PC-3 (cell line): ENCODE measurements around the gene AGAP1.

Source experiments
- CTCF ChIP-seq: fragments of 300-600 bp; sonication (generic); conservative IDR thresholded peaks from 2 replicates; pipeline ENCODE4 v1.5.1; 2017; ENCODE audit warnings: antibody characterized with exemption, low read depth, mild to moderate bottlenecking, low read length
- EZH2 ChIP-seq: fragments of 300-600 bp; sonication (generic); IDR thresholded peaks from one replicate; pipeline ENCODE4 v1.6.1; 2017; ENCODE audit warnings: antibody characterized with exemption, mild to moderate bottlenecking, low read length; ENCODE audit not compliant: unreplicated experiment
- EZH2phosphoT487 ChIP-seq: fragments of 300-600 bp; sonication (generic); IDR thresholded peaks from 2 replicates; pipeline ENCODE4 v1.6.1; 2018; ENCODE audit warnings: mild to moderate bottlenecking, antibody characterized with exemption, low read length, borderline replicate concordance

- no peak for TF ChIP-seq CTCF
- no peak for TF ChIP-seq EZH2
- TF ChIP-seq EZH2phosphoT487: no peak
Measured at GRCh38 chr2:235989591-235989990, 495.7 kb downstream of the AGAP1 start.
